AG08395 (cell line): ENCODE results near the gene FILIP1L.
"Not testable (repeated sequence)": the region's sequence is repeated elsewhere in the genome, so short reads cannot be mapped to it uniquely, and the experiment has no call there.

Experiments
- DNase-seq: peaks from one replicate; pipeline ENCODE4 v3.0.0; 2012; ENCODE audit warnings: mixed read lengths, low spot score

The FILIP1L gene

GRCh38 chr3:100073714-100074307, 40.5 kb downstream of the FILIP1L start:
- DNase-seq = peak; percentile 38

- no peak for DNase-seq
Measured at GRCh38 chr3:100073049-100073713, 41.1 kb downstream of the FILIP1L start.

GRCh38 chr3:100072326-100073048, 41.8 kb downstream of the FILIP1L start:
- DNase-seq = no peak

- DNase-seq = no peak
Measured at GRCh38 chr3:100069472-100069871, 44.8 kb downstream of the FILIP1L start.

GRCh38 chr3:100068826-100069225, 45.5 kb downstream of the FILIP1L start:
- DNase-seq = peak; percentile 76

GRCh38 chr3:100067589-100067988, 46.7 kb downstream of the FILIP1L start:
- DNase-seq = no peak

- no peak for DNase-seq
Measured at GRCh38 chr3:100063929-100064461, 50.3 kb downstream of the FILIP1L start.

GRCh38 chr3:100062665-100063064, 51.6 kb downstream of the FILIP1L start:
- no peak for DNase-seq

GRCh38 chr3:100060685-100061484, 53.4 kb downstream of the FILIP1L start:
- no peak for DNase-seq

- no peak for DNase-seq
Measured at GRCh38 chr3:100059472-100059871, 54.8 kb downstream of the FILIP1L start.

GRCh38 chr3:100057716-100058575, 56.4 kb downstream of the FILIP1L start:
- DNase-seq = no peak

GRCh38 chr3:100053951-100054620, 60.2 kb downstream of the FILIP1L start:
- DNase-seq = no peak

- DNase-seq = not testable (repeated sequence)
Measured at GRCh38 chr3:100051513-100051912, 62.8 kb downstream of the FILIP1L start.

- no peak for DNase-seq
Measured at GRCh38 chr3:100048248-100048647, 66.1 kb downstream of the FILIP1L start.

GRCh38 chr3:100047455-100048141, 66.7 kb downstream of the FILIP1L start:
- no peak for DNase-seq

- DNase-seq = no peak
Measured at GRCh38 chr3:100046986-100047385, 67.3 kb downstream of the FILIP1L start.

GRCh38 chr3:100045696-100046095, 68.6 kb downstream of the FILIP1L start:
- peak; percentile 79 for DNase-seq

- no peak for DNase-seq
Measured at GRCh38 chr3:100044369-100044768, 69.9 kb downstream of the FILIP1L start.

GRCh38 chr3:100043271-100043670, 71.0 kb downstream of the FILIP1L start:
- no peak for DNase-seq
